GM18951 (cell line): ENCODE measurements around the gene ARHGEF1.

Experiments
- POLR2A ChIP-seq: IDR thresholded peaks from 4 replicates; pipeline ENCODE4 v1.6.1; 2011; ENCODE audit warnings: mild to moderate bottlenecking; ENCODE audit not compliant: insufficient read length, insufficient read depth; ENCODE audit errors: extremely low read depth
- in situ Hi-C: fragments of 300-500 bp; cut with MboI; formaldehyde crosslinking; loops from one replicate; pipeline ENCODE4 v1.12.0; 2022; ENCODE audit warnings: low sequenced_read_pairs, mixed read lengths, inconsistent platforms; ENCODE audit not compliant: unreplicated experiment

The ARHGEF1 gene

DNA sequence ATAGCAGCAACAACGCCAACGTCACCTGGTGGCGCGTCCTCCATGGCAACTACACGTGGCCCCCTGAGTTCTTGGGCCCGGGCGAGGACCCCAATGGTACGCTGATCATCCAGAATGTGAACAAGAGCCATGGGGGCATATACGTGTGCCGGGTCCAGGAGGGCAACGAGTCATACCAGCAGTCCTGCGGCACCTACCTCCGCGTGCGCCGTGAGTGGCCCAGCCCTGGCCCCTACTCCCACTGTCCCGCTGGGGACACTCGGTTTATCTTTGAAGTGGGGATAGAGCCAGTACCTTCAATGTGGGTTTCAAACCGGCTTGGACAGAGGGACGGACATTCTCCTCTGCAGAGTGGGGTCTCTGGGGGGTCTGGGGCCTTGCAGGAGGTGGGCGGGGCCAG lies 3.9 kb upstream of the ARHGEF1 start:
- no peak for TF ChIP-seq POLR2A
- in situ Hi-C loops, result no loop called here

GRCh38 chr19:41879670-41880328 lies 3.2 kb upstream of the ARHGEF1 start:
- no peak for TF ChIP-seq POLR2A
- in situ Hi-C loops, result no loop called here

DNA sequence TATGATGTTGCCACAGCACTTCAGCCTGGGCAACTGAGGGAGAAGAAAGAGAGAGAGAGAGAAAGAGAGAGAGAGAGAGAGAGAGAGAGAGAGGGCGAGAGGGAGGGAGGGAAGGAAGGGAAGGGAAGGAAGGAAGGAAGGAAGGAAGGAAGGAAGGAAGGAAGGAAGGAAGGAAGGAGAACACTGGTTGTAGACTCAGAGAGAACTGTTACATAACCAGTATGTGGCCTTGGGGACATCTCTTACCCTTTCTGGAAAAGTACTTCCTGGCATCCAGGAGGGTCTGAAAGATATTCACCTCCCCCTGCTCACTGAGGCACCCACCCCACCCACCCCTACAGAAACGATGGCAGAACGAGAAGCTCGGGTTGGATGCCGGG lies 2.7 kb upstream of the ARHGEF1 start:
- no peak for TF ChIP-seq POLR2A
- in situ Hi-C loops, result no loop called here

GRCh38 chr19:41883463-41883820 lies 458 bp downstream of the ARHGEF1 start:
- in situ Hi-C loops, result no loop called here
- no peak for TF ChIP-seq POLR2A

DNA sequence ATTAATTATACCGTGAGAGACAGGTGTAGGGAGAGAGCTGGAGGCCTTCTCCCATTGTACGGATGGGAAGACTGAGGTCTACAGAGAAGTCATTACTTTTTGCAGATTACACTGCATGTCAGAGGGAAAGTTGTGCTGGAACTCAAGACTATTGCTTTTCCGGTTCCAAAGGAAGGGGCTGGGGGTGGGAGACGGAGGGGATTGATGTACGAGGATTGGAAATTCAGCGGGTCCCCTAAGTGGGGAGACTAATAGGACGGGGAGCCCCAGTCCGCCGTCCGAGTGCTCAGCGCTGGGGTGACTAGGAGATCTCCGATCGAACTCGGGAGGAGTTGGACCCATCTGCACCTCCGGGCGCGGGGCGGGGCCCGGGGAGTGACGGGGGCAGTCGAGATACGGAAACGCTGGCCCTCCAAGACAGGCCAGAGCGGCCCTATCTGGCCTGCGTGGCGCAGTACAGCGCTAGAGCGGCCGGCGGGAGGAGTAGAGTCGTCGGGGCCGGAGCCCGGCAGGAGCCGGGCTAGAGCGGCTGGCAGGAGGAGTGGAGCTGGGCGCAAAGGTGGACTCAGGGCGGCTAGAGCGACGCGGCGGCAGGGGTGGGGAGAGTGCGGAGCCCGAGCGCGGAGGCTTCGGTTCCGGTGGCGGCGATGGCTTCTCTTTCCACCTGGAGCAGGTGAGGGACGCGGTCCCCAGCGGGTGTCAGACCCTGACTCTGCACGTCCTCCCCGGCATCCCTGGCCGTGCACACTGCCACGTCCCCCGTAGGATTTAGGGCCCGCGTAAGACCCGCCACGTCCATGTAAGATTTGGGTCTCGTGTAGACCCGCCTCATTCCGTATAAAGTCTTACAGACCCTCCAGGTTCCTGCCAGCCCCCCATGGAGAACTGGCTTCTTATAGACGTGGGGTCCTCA lies 1.1 kb downstream of the ARHGEF1 start:
- peak; percentile 94 for TF ChIP-seq POLR2A
- in situ Hi-C loops, result no loop called here

DNA sequence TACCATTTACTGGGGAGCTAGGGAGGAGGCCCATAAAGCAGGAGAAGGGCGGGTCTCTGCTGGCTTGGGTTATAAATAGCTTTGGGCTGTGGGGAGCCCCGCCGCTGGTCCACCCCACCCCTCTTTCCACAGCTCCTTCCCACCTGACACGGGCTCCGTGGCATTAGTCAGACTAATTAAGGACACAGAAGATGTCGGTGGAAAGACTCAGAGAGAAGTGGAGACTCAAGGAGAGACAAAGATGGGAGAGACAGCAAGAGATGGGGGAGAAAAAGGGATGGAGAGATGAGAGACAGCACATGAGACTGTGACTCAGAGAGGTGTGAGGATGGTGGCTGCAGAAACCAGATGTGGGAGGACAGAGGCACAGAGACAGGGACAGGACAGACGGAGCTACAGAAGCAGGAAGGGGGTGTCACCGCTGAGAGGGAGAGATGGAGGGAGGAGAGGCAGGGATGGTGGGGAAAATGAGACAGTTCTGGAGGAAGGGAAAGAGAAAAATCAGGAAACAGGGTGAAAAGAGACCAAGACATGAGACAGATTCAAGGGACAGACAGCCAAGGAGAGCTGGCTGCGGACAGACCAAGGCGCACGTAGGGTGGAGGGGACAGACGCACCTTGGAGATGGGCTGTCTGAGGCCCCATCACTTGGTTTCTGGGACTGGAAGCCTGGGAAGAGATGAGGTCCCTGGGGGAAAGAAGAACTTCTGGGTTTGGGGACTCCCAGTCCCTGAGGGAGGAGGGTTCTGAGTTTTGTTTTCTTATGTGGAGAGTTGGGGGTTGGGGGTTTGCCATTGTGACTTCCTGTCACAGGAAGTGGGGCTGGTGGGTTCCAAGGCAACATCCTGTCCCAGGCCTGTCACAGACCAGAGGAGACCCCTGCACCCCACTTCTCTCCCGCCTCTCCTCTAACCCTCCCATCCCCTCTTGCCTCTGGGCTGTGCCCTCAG lies 4.1 kb downstream of the ARHGEF1 start:
- TF ChIP-seq POLR2A, result no peak
- in situ Hi-C loops, result no loop called here

GRCh38 chr19:41887711-41888382 lies 4.9 kb downstream of the ARHGEF1 start:
- TF ChIP-seq POLR2A, result peak; percentile 27
- in situ Hi-C loops, result no loop called here

GRCh38 chr19:41888926-41889325 lies 5.9 kb downstream of the ARHGEF1 start:
- no peak for TF ChIP-seq POLR2A
- in situ Hi-C loops, result no loop called here

DNA sequence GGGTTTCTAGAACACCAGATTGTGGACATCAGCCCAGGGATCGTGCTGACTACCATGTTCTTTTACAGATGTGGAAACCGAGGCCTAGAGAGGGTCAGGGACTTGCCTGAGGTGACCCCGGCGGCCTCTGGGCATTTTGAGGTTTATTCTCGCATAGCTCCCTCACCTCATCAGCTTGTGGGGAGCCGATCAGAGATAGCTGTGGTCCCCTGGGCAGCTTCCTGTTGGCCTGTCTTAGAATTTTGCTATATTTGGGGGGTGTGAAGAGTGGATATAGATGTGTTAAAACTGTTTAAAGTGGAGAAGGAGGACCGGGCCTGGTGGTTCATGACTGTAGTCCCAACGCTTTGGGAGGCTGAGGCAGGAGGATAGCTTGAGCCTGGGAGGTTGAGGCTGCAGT lies 6.9 kb downstream of the ARHGEF1 start:
- in situ Hi-C loops, result no loop called here
- TF ChIP-seq POLR2A, result no peak

DNA sequence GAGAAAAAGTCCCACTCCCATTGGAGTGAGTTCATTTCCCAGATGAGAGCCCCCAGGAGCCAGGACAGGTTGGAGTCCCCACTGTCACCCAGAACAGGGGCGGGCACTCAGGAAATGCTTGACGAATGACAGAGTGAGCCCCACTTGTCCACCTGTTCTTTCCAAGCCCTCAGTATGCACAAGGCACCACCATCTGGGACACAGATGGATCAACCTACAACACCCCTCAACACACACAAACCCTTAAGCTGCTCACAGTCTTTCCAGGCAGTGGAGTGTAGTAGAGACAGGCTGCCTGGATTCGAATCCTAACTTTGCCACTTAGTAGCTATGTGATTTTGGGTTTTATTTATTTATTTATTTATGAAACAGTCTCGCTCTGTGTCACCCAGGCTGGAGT lies 8.0 kb downstream of the ARHGEF1 start:
- no peak for TF ChIP-seq POLR2A
- in situ Hi-C loops, result no loop called here

GRCh38 chr19:41892173-41892902 lies 9.4 kb downstream of the ARHGEF1 start:
- in situ Hi-C loops, result no loop called here

DNA sequence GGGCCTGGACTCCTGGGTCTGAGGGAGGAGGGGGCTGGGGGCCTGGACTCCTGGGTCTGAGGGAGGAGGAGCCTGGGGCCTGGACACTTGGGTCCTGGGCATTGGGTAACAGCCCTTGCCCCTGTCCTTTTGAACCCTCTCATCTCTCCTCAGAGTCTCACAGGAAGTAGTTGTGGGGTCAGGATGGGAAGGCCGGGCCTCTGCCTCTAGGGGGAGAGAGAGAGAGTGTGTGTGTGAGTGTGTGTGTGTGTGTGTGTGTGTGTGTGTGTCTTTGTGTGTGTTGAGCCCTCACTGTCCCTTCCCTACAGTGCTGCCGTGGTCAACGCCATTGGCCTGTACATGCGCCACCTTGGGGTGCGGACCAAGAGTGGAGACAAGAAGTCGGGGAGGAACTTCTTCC lies 10.9 kb downstream of the ARHGEF1 start:
- TF ChIP-seq POLR2A, result no peak
- in situ Hi-C loops, result no loop called here

More at GRCh38 chr19:41892173-41892902, 9.4 kb downstream of the ARHGEF1 start:
- TF ChIP-seq POLR2A, result no peak
